Mesendoderm (in vitro differentiated cells): ENCODE data around the gene ABCC4.
A peak's percentile ranks its signal among the peaks of the same experiment; 100 is the strongest.

Experiments
- DNase-seq: peaks from one replicate; pipeline ENCODE4 v3.0.0; 2013
- H2AK5ac ChIP-seq: 2 replicates; pipeline ENCODE4 v1.6.1; 2013; ENCODE audit warnings: low read length, inconsistent platforms
- H2BK120ac ChIP-seq: 2 replicates; pipeline ENCODE4 v1.6.1; 2013; ENCODE audit warnings: low read depth, mild to moderate bottlenecking, low read length, moderate library complexity, mixed read lengths
- H2BK15ac ChIP-seq: replicated peaks from 2 replicates; pipeline ENCODE4 v1.6.1; 2013; ENCODE audit warnings: low read depth, mild to moderate bottlenecking, moderate library complexity
- H2BK5ac ChIP-seq: 2 replicates; pipeline ENCODE4 v1.6.1; 2013; ENCODE audit warnings: low read length, inconsistent platforms
- H3K18ac ChIP-seq: 2 replicates; pipeline ENCODE4 v1.6.1; 2013; ENCODE audit warnings: mild to moderate bottlenecking, low read length, mixed read lengths
- H3K23ac ChIP-seq: one replicate; pipeline ENCODE4 v1.6.1; 2013; ENCODE audit warnings: low read length
- H3K27ac ChIP-seq: 2 replicates; pipeline ENCODE4 v1.5.1; 2013; ENCODE audit warnings: low read depth, mild to moderate bottlenecking, inconsistent platforms, low read length, moderate library complexity
- H3K27me3 ChIP-seq: 2 replicates; pipeline ENCODE4 v1.6.1; 2013; ENCODE audit warnings: low read length, control low read depth, mild to moderate bottlenecking, inconsistent platforms; ENCODE audit not compliant: insufficient read depth, poor library complexity
- H3K36me3 ChIP-seq: 2 replicates; pipeline ENCODE4 v1.6.1; 2013; ENCODE audit warnings: low read length, inconsistent platforms; ENCODE audit not compliant: control insufficient read depth, insufficient read depth
- H3K4ac ChIP-seq: one replicate; pipeline ENCODE4 v1.6.1; 2013; ENCODE audit warnings: low read depth, mild to moderate bottlenecking, low read length, moderate library complexity
- H3K4me1 ChIP-seq: 2 replicates; pipeline ENCODE4 v1.6.1; 2013; ENCODE audit warnings: low read depth, low read length, inconsistent platforms; ENCODE audit not compliant: control insufficient read depth
- H3K4me2 ChIP-seq: 2 replicates; pipeline ENCODE4 v1.6.1; 2013; ENCODE audit warnings: low read length
- H3K4me3 ChIP-seq: 2 replicates; pipeline ENCODE4 v1.5.1; 2013; ENCODE audit warnings: mild to moderate bottlenecking, low read length
- H3K56ac ChIP-seq: one replicate; pipeline ENCODE4 v1.6.1; 2013; ENCODE audit warnings: low read length
- H3K79me1 ChIP-seq: 2 replicates; pipeline ENCODE4 v1.6.1; 2013; ENCODE audit warnings: low read length, inconsistent platforms
- H3K79me2 ChIP-seq: 2 replicates; pipeline ENCODE4 v1.6.1; 2013; ENCODE audit warnings: mild to moderate bottlenecking, low read length; ENCODE audit not compliant: control insufficient read depth, insufficient read depth
- H3K9ac ChIP-seq: 2 replicates; pipeline ENCODE4 v1.6.1; 2013; ENCODE audit warnings: low read length, inconsistent platforms
- H4K5ac ChIP-seq: one replicate; pipeline ENCODE4 v1.6.1; 2013; ENCODE audit warnings: low read length
- H4K8ac ChIP-seq: one replicate; pipeline ENCODE4 v1.6.1; 2013; ENCODE audit warnings: low read depth, mild to moderate bottlenecking, control low read depth, low read length, moderate library complexity
- WGBS: extraction: QIAGEN DNeasy Blood & Tissue Kit; methylation state at CpG from one replicate; pipeline ENCODE4 v1.1.7; 2013; ENCODE audit warnings: low lambda C conversion rate, missing lambda C conversion rate; ENCODE audit not compliant: insufficient coverage; ENCODE audit errors: extremely low coverage; 5-methylcytosine and 5-hydroxymethylcytosine counted together

Gene ABCC4

DNA sequence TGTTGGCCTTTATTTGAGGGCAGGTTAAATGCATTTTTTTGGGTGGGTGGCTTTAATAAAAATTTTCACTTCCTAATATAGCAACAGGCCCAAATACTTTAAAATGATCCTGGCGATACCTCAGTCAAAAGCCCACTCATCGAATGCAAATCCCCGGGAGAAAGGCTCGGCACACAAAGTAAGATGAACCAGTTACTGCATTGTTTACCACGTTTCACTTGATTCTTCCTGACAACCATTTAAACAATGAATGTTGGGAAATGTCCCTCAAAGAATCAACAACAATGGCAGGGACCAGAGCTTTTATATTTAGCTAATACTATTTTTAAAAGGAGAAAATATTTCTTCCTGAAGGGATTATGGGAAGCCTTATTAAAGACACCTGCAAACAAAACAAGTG, 187.7 kb downstream of the ABCC4 start:
- no CpG with 5 or more reads among the region's 5 CpGs for WGBS
- DNase-seq, result peak; percentile 52
- no peak overlapping the region for H3K4me3 ChIP-seq

DNA sequence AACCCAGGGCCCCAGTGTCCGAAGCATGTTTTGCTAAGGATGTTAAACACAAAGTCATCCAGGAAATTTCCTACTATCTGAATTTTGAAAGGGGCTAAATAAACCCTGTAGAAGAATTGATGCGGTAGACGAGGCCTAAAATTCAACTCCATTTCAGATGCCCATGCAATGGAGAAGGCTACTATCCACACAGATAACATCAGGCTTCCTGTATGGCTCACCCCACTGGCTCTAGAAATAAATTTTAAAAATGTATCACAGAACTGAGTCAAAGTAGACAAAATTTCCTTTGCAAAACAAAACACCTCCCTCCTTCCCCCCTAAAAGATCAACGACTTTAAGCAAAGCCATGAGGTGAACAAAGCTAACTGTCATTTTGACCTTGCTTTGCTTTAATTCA, 188.4 kb downstream of the ABCC4 start:
- H2BK120ac ChIP-seq, result peak overlapping the region; percentile 28
- peak overlapping the region; percentile 51 for H3K27ac ChIP-seq

More for the DNA sequence above, 187.7 kb downstream of the ABCC4 start:
- H3K4me2 ChIP-seq, result no peak overlapping the region
- no peak overlapping the region for H4K8ac ChIP-seq
- no peak overlapping the region for H3K9ac ChIP-seq
- no peaks in the 10 kb centered on the region for H3K79me1 ChIP-seq
- H3K18ac ChIP-seq, result no peak overlapping the region
- no peak overlapping the region for H2BK5ac ChIP-seq
- no peak overlapping the region for H2BK120ac ChIP-seq
- H3K27ac ChIP-seq, result peak overlapping the region; percentile 36
- H3K4ac ChIP-seq, result no peak overlapping the region
- H3K23ac ChIP-seq, result no peak overlapping the region
- H3K27me3 ChIP-seq, result no peaks in the 10 kb centered on the region
- H3K79me2 ChIP-seq, result no peaks in the 10 kb centered on the region
- H3K36me3 ChIP-seq, result no peaks in the 10 kb centered on the region
- H2BK15ac ChIP-seq, result no peak overlapping the region
- H3K4me1 ChIP-seq, result peaks cover 2% of the 10 kb centered on the region
- H3K56ac ChIP-seq, result no peak overlapping the region
- H4K5ac ChIP-seq, result no peak overlapping the region
- no peak overlapping the region for H2AK5ac ChIP-seq

DNA sequence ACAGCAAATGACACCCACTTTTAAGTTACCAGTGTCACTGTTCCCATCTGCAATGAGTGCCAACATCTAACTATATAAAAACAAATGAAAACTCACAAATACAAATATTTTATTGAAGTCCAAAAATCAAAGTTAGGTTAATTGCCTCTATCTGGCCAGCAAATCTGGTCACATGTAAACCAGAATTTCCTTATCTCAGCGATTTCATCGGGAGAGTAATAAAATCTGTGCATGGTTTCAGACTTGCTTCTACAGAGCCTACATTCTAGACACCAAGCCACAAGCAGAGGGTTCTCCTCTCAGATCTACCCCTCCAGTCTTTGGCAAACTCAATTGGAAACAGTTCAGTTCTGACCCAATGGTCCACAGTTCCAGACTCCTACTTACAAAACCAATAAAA, 189.6 kb downstream of the ABCC4 start:
- no peak overlapping the region for H3K4me2 ChIP-seq
- DNase-seq, result no peak
- no peak overlapping the region for H3K23ac ChIP-seq
- no CpG with 5 or more reads among the region's 2 CpGs for WGBS
- H3K9ac ChIP-seq, result no peak overlapping the region
- H3K56ac ChIP-seq, result no peak overlapping the region
- H4K5ac ChIP-seq, result no peak overlapping the region
- H3K27ac ChIP-seq, result no peak overlapping the region
- no peak overlapping the region for H2BK120ac ChIP-seq
- peaks cover 2% of the 10 kb centered on the region for H3K4me1 ChIP-seq
- no peak overlapping the region for H4K8ac ChIP-seq
- H3K79me1 ChIP-seq, result no peaks in the 10 kb centered on the region
- H3K4me3 ChIP-seq, result no peak overlapping the region
- H2BK5ac ChIP-seq, result no peak overlapping the region
- no peaks in the 10 kb centered on the region for H3K79me2 ChIP-seq
- H2AK5ac ChIP-seq, result no peak overlapping the region
- H3K18ac ChIP-seq, result no peak overlapping the region
- H3K27me3 ChIP-seq, result no peaks in the 10 kb centered on the region
- no peak overlapping the region for H3K4ac ChIP-seq
- no peaks in the 10 kb centered on the region for H3K36me3 ChIP-seq
- no peak overlapping the region for H2BK15ac ChIP-seq

More for the DNA sequence above, 188.4 kb downstream of the ABCC4 start:
- H3K4me2 ChIP-seq, result no peak overlapping the region
- no peaks in the 10 kb centered on the region for H3K79me1 ChIP-seq
- no peak overlapping the region for H3K4ac ChIP-seq
- peaks cover 2% of the 10 kb centered on the region for H3K4me1 ChIP-seq
- H2BK15ac ChIP-seq, result no peak overlapping the region
- H2AK5ac ChIP-seq, result no peak overlapping the region
- H3K79me2 ChIP-seq, result no peaks in the 10 kb centered on the region
- DNase-seq, result no peak
- H3K23ac ChIP-seq, result no peak overlapping the region
- no peak overlapping the region for H3K9ac ChIP-seq
- H3K18ac ChIP-seq, result no peak overlapping the region
- WGBS, result no CpG with 5 or more reads among the region's 4 CpGs
- H3K4me3 ChIP-seq, result no peak overlapping the region
- H3K36me3 ChIP-seq, result no peaks in the 10 kb centered on the region
- no peak overlapping the region for H3K56ac ChIP-seq
- no peak overlapping the region for H2BK5ac ChIP-seq
- H3K27me3 ChIP-seq, result no peaks in the 10 kb centered on the region
- H4K5ac ChIP-seq, result no peak overlapping the region
- H4K8ac ChIP-seq, result no peak overlapping the region

DNA sequence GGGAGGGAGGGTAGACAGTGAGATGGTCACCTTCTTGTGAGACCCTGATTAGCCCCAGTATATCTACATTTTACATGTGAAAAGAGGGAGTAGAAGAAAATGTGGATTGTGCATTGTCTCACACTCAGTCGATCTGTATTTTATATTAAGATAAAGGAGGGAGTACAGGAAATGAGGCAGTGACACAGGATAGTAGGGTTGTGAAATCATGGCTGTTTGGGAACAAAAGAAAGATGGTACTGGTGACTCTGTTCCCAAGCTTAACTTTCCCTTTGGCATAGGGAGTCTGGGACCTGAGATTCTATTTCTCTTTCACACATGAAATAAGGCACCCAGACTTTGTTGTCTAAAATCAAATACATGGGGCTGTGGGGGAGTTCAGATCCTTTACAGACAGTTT, 194.7 kb downstream of the ABCC4 start:
- no peaks in the 10 kb centered on the region for H3K79me2 ChIP-seq
- no peak overlapping the region for H3K18ac ChIP-seq
- no peak overlapping the region for H2BK15ac ChIP-seq
- H3K4me3 ChIP-seq, result no peak overlapping the region
- H3K27me3 ChIP-seq, result no peaks in the 10 kb centered on the region
- H3K56ac ChIP-seq, result no peak overlapping the region
- DNase-seq, result peak; percentile 26
- H2BK120ac ChIP-seq, result no peak overlapping the region
- no peak overlapping the region for H3K4ac ChIP-seq
- H3K4me2 ChIP-seq, result no peak overlapping the region
- no peak overlapping the region for H2BK5ac ChIP-seq
- no peak overlapping the region for H2AK5ac ChIP-seq
- no peak overlapping the region for H3K27ac ChIP-seq
- no peaks in the 10 kb centered on the region for H3K36me3 ChIP-seq
- WGBS, result no CpG with 5 or more reads among the region's 1 CpG
- H4K5ac ChIP-seq, result no peak overlapping the region
- no peaks in the 10 kb centered on the region for H3K79me1 ChIP-seq
- no peak overlapping the region for H3K23ac ChIP-seq
- H3K4me1 ChIP-seq, result no peaks in the 10 kb centered on the region
- H4K8ac ChIP-seq, result no peak overlapping the region
- H3K9ac ChIP-seq, result no peak overlapping the region

DNA sequence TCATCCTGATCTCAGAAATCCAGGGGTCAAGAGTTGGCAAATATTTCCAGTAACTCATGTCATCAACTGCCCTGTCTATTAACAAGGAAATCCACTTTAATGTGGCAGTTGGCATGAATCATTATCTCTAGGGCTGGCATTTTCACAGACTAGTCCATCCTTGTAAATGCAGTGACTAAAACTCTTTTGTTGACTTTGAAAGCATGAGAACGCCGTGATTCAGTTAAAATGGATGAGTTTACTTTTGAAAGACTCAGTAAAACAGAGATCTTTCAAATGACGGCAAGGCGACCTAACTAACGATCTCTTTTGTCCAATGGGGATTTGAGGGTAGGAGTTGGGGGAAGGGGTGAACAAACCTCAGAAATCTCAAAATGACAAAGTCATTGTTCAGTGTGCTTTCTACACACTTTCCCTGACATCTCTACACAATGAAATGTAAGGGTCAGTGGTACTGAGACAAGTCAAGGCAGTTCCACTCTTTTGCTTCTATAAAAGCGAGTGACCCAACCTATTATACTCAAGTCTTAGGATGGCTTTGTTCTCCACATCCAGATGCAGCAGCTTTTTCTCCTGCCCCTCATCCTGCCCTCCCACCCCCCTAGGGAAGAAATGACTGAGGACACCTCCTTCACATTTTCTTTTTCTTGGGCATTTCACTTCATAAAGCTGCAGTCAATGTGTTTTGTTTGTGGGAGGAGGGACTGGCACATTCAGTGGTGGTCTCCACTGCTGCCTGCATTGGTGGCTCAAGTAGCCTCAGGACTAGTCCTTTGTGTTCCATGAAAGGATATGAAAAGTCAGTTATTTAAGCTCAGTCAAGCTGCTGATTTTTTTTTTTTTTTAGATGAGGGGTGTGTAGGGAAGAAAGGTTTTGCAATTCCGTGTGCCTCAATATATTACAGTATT, 200.5 kb downstream of the ABCC4 start:
- Histone ChIP-seq H3K27ac (no peak overlapping the region), H2BK15ac (no peak overlapping the region), H3K4me2 (no peak overlapping the region), H4K8ac (no peak overlapping the region), H3K79me1 (no peaks in the 10 kb centered on the region), H3K4me1 (no peaks in the 10 kb centered on the region), H3K27me3 (no peaks in the 10 kb centered on the region), H2BK120ac (no peak overlapping the region), H3K23ac (no peak overlapping the region), H3K4me3 (no peak overlapping the region), H3K4ac (no peak overlapping the region), H3K79me2 (no peaks in the 10 kb centered on the region), H3K56ac (no peak overlapping the region), H3K36me3 (no peaks in the 10 kb centered on the region), H2BK5ac (no peak overlapping the region), H2AK5ac (no peak overlapping the region), H4K5ac (no peak overlapping the region), H3K18ac (no peak overlapping the region), H3K9ac (no peak overlapping the region)
- WGBS, result no CpG with 5 or more reads among the region's 7 CpGs
- DNase-seq, result no peak
